HG02981 (cell line): ENCODE measurements around the gene CREB5.

Source experiments
- ATAC-seq: cut with Tn5 transposase; IDR thresholded peaks from one replicate; pipeline ENCODE4 v1.9.1; 2021; ENCODE audit warnings: mild to moderate bottlenecking, moderate library complexity; ENCODE audit not compliant: unreplicated experiment

The CREB5 gene

GRCh38 chr7:28505867-28506266 is 93.5 kb downstream of the CREB5 start:
- ATAC-seq, result no peak

- ATAC-seq, result no peak
Observed at GRCh38 chr7:28507525-28508282, 95.4 kb downstream of the CREB5 start.

GRCh38 chr7:28509251-28510025 is 97.1 kb downstream of the CREB5 start:
- peak; percentile 56 for ATAC-seq

- ATAC-seq, result no peak
Observed at GRCh38 chr7:28510026-28510369, 97.7 kb downstream of the CREB5 start.

GRCh38 chr7:28512668-28513440 is 100.5 kb downstream of the CREB5 start:
- no peak for ATAC-seq

GRCh38 chr7:28516390-28517172 is 104.3 kb downstream of the CREB5 start:
- no peak for ATAC-seq

- ATAC-seq, result no peak
Observed at GRCh38 chr7:28517206-28517605, 104.9 kb downstream of the CREB5 start.

GRCh38 chr7:28517606-28518005 is 105.3 kb downstream of the CREB5 start:
- ATAC-seq, result no peak

- ATAC-seq, result no peak
Observed at GRCh38 chr7:28520074-28521015, 108.0 kb downstream of the CREB5 start.

- ATAC-seq, result no peak
Observed at GRCh38 chr7:28524978-28525377, 112.7 kb downstream of the CREB5 start.

GRCh38 chr7:28528899-28529298 is 116.6 kb downstream of the CREB5 start:
- no peak for ATAC-seq

- ATAC-seq, result no peak
Observed at GRCh38 chr7:28529755-28530154, 117.4 kb downstream of the CREB5 start.

GRCh38 chr7:28530175-28530802 is 118.0 kb downstream of the CREB5 start:
- ATAC-seq, result no peak

- ATAC-seq, result no peak
Observed at GRCh38 chr7:28530803-28531175, 118.5 kb downstream of the CREB5 start.

- ATAC-seq, result no peak
Observed at GRCh38 chr7:28531291-28531690, 119.0 kb downstream of the CREB5 start.

GRCh38 chr7:28532181-28532580 is 119.9 kb downstream of the CREB5 start:
- no peak for ATAC-seq

GRCh38 chr7:28533267-28533666 is 120.9 kb downstream of the CREB5 start:
- ATAC-seq, result no peak

- ATAC-seq, result no peak
Observed at GRCh38 chr7:28533731-28534531, 121.6 kb downstream of the CREB5 start.

GRCh38 chr7:28536259-28536658 is 123.9 kb downstream of the CREB5 start:
- no peak for ATAC-seq
